SK-N-SH (cell line): ENCODE data around the gene GAPVD1. TPM values are rescaled to one million over a fixed set of nuclear protein-coding genes. Genes with fewer than 3 reads are reported as not detected.

Experiments used
- CTCF ChIA-PET: fragments of 300-600, 350-600 bp; formaldehyde crosslinking; extraction: SDS; loops from one replicate; lab custom pipeline; 2021; lab: Yijun Ruan, JAX
- POLR2A ChIA-PET: fragments of 350-600 bp; sonication (Branson Sonifier 250); formaldehyde crosslinking; extraction: SDS; loops from one replicate; lab custom pipeline; 2020; ENCODE audit warnings: antibody characterized with exemption, inconsistent platforms; lab: Yijun Ruan, JAX
- DNase-seq: peaks from one replicate; pipeline ENCODE4 v3.0.0; 2012
- H2AFZ ChIP-seq: fragments of 200-600 bp; sonication (generic); 2 replicates; pipeline ENCODE4 v1.8.1; 2016; ENCODE audit warnings: antibody characterized with exemption, mild to moderate bottlenecking, low read depth
- H3F3A ChIP-seq: fragments of 200-600 bp; sonication (generic); replicated peaks from 2 replicates; pipeline ENCODE3; 2016; ENCODE audit warnings: antibody characterized with exemption, mild to moderate bottlenecking; ENCODE audit not compliant: insufficient read depth
- H3K27ac ChIP-seq, 2 experiments: fragments of 200-500 bp in 1 of 2; fragments of 200-600 bp in 1 of 2; sonication (Bioruptor generic) in 1 of 2; sonication (generic), shearing (Covaris generic) in 1 of 2; 2 replicates each; pipeline versions ENCODE4 v1.5.1 to v1.6.1; 2014 to 2016; ENCODE audit warnings: low read depth in 2 of 2, inconsistent platforms in 1 of 2, low read length in 1 of 2, mild to moderate bottlenecking in 1 of 2, mixed read lengths in 1 of 2
- H3K27me3 ChIP-seq: fragments of 200-600 bp; sonication (generic), shearing (Covaris generic); 2 replicates; pipeline ENCODE4 v1.6.1; 2016; ENCODE audit warnings: mixed run types; ENCODE audit not compliant: insufficient read depth
- H3K36me3 ChIP-seq, 2 experiments: fragments of 200-500 bp in 1 of 2; fragments of 200-600 bp in 1 of 2; sonication (Bioruptor generic) in 1 of 2; sonication (generic) in 1 of 2; replicated peaks in 1 of 2; 2 replicates each; pipeline versions ENCODE3 to v1.5.1; 2014 to 2016; ENCODE audit warnings: low read length in 1 of 2, mild to moderate bottlenecking in 1 of 2; ENCODE audit not compliant: insufficient read depth in 2 of 2, control insufficient read depth in 1 of 2
- H3K4me1 ChIP-seq, 2 experiments: fragments of 200-500 bp in 1 of 2; fragments of 200-600 bp in 1 of 2; sonication (Bioruptor generic) in 1 of 2; sonication (generic), shearing (Covaris generic) in 1 of 2; 2 replicates each; pipeline versions ENCODE4 v1.5.1 to v1.6.1; 2014 to 2016; ENCODE audit warnings: low read depth in 1 of 2, low read length in 1 of 2, mixed run types in 1 of 2; ENCODE audit not compliant: insufficient read depth in 2 of 2, control insufficient read depth in 1 of 2
- H3K4me2 ChIP-seq: fragments of 200-600 bp; sonication (generic), shearing (Covaris generic); 2 replicates; pipeline ENCODE4 v1.6.1; 2017; ENCODE audit warnings: mixed run types
- H3K4me3 ChIP-seq, 2 experiments: fragments of 200-500 bp in 1 of 2; fragments of 200-600 bp in 1 of 2; sonication (Bioruptor generic) in 1 of 2; sonication (generic), shearing (Covaris generic) in 1 of 2; 2 replicates each; pipeline versions ENCODE4 v1.5.1 to v1.8.1; 2014 to 2016; ENCODE audit warnings: low read depth in 2 of 2, inconsistent platforms in 1 of 2, low read length in 1 of 2, mild to moderate bottlenecking in 1 of 2, mixed read lengths in 1 of 2, moderate library complexity in 1 of 2
- H3K79me2 ChIP-seq: fragments of 200-600 bp; sonication (generic); 2 replicates; pipeline ENCODE4 v1.8.1; 2017; ENCODE audit warnings: mild to moderate bottlenecking; ENCODE audit not compliant: insufficient read depth
- H3K9ac ChIP-seq: fragments of 200-600 bp; sonication (generic); 2 replicates; pipeline ENCODE4 v1.6.1; 2017; ENCODE audit warnings: mixed run types
- H3K9me2 ChIP-seq: fragments of 200-600 bp; sonication (generic); 2 replicates; pipeline ENCODE4 v1.6.1; 2017; ENCODE audit warnings: mixed run types
- H3K9me3 ChIP-seq: fragments of 200-600 bp; sonication (generic); 2 replicates; pipeline ENCODE4 v1.6.1; 2017; ENCODE audit warnings: mixed run types, mild to moderate bottlenecking, moderate library complexity
- H4K20me1 ChIP-seq: fragments of 200-600 bp; sonication (generic); 2 replicates; pipeline ENCODE4 v1.6.1; 2017; ENCODE audit warnings: mild to moderate bottlenecking, mixed run types; ENCODE audit not compliant: insufficient read depth
- CHD2 ChIP-seq: fragments of 150-350 bp; IDR thresholded peaks from 2 replicates; pipeline ENCODE4 v1.6.1; 2018; ENCODE audit warnings: low read length; ENCODE audit not compliant: partially characterized antibody
- EP300 ChIP-seq, 2 experiments: IDR thresholded peaks; 2 replicates each; pipeline versions ENCODE4 v1.4.0 to v1.6.1; 2012; ENCODE audit warnings: borderline replicate concordance in 1 of 2, low read depth in 1 of 2, low read length in 1 of 2
- EZH2phosphoT487 ChIP-seq: fragments of 200-600 bp; sonication (generic); IDR thresholded peaks from 2 replicates; pipeline ENCODE4 v1.6.1; 2017; ENCODE audit warnings: low read depth, mixed run types, mild to moderate bottlenecking, antibody characterized with exemption, moderate library complexity, borderline replicate concordance
- FOSL2 ChIP-seq: IDR thresholded peaks from 2 replicates; pipeline ENCODE4 v1.4.0; 2012; ENCODE audit warnings: low read depth, mild to moderate bottlenecking, moderate library complexity, borderline replicate concordance
- FOXJ3 ChIP-seq: sonication (generic); formaldehyde crosslinking; IDR thresholded peaks from 2 replicates; pipeline ENCODE4 v1.5.1; 2020; ENCODE audit warnings: mild to moderate bottlenecking, missing genetic modification reagents
- GABPA ChIP-seq: IDR thresholded peaks from 2 replicates; pipeline ENCODE4 v1.4.0; 2012; ENCODE audit warnings: low read depth, mild to moderate bottlenecking
- JUND ChIP-seq: IDR thresholded peaks from 2 replicates; pipeline ENCODE4 v1.4.0; 2012
- MXI1 ChIP-seq: IDR thresholded peaks from 2 replicates; pipeline ENCODE4 v1.6.1; 2012; ENCODE audit warnings: mild to moderate bottlenecking, low read depth, low read length, improper control_type of control experiment
- RAD21 ChIP-seq: IDR thresholded peaks from 2 replicates; pipeline ENCODE4 v1.6.1; 2012; ENCODE audit warnings: mild to moderate bottlenecking, low read length
- RCOR1 ChIP-seq: fragments of 150-350 bp; IDR thresholded peaks from 2 replicates; pipeline ENCODE4 v1.6.1; 2017; ENCODE audit warnings: antibody characterized with exemption, low read length
- RFX5 ChIP-seq: IDR thresholded peaks from 2 replicates; pipeline ENCODE4 v1.6.1; 2012; ENCODE audit warnings: mild to moderate bottlenecking, improper control_type of control experiment, low read length
- RXRA ChIP-seq: IDR thresholded peaks from 2 replicates; pipeline ENCODE4 v1.4.0; 2012; ENCODE audit warnings: low read depth, mild to moderate bottlenecking, borderline replicate concordance
- TEAD4 ChIP-seq: IDR thresholded peaks from 2 replicates; pipeline ENCODE4 v1.4.0; 2012; ENCODE audit warnings: mild to moderate bottlenecking, borderline replicate concordance; ENCODE audit not compliant: insufficient read depth
- YY1 ChIP-seq: IDR thresholded peaks from 2 replicates; pipeline ENCODE4 v1.4.0; 2012; ENCODE audit warnings: low read depth, mild to moderate bottlenecking
- WGBS: methylation state at CpG from one replicate; pipeline ENCODE4 v1.1.6; 2017; ENCODE audit warnings: low lambda C conversion rate; 5-methylcytosine and 5-hydroxymethylcytosine counted together
- polyA plus RNA-seq, 3 experiments: library from polyadenylated mRNA; depleted of rRNA; stranded (reverse); fragments of >200 nt; gene quantifications; 2 replicates each; pipeline ENCODE4 v1.2.3, GENCODE V29; 2012
- TF ChIP-seq, protein P1 (sequence below): fragments of 200-600 bp; sonication (generic); IDR thresholded peaks from 2 replicates; pipeline ENCODE4 v1.6.1; 2017; ENCODE audit warnings: antibody characterized with exemption, mild to moderate bottlenecking, moderate library complexity
- TF ChIP-seq, protein P2 (sequence below): IDR thresholded peaks from 2 replicates; pipeline ENCODE4 v1.4.0; 2012; ENCODE audit warnings: low read depth, borderline replicate concordance
- TF ChIP-seq, protein P3 (sequence below): IDR thresholded peaks from 2 replicates; pipeline ENCODE4; 2012
- TF ChIP-seq, protein P4 (sequence below): fragments of 150-350 bp; IDR thresholded peaks from 2 replicates; pipeline ENCODE4 v1.6.1; 2017; ENCODE audit warnings: antibody characterized with exemption, low read length, low read depth, borderline replicate concordance
- TF ChIP-seq, protein P5 (sequence below): fragments of 150-350 bp; IDR thresholded peaks from 2 replicates; pipeline ENCODE4 v1.6.1; 2016; ENCODE audit warnings: mild to moderate bottlenecking, low read depth, low read length
- TF ChIP-seq, protein P6 (sequence below): IDR thresholded peaks from 2 replicates; pipeline ENCODE4 v1.4.0; 2012; ENCODE audit warnings: low read depth

GAPVD1 gene
- polyA plus RNA-seq, 1 of the 3 experiments (the other 2 are of a cell fraction): 10.5 TPM

DNA sequence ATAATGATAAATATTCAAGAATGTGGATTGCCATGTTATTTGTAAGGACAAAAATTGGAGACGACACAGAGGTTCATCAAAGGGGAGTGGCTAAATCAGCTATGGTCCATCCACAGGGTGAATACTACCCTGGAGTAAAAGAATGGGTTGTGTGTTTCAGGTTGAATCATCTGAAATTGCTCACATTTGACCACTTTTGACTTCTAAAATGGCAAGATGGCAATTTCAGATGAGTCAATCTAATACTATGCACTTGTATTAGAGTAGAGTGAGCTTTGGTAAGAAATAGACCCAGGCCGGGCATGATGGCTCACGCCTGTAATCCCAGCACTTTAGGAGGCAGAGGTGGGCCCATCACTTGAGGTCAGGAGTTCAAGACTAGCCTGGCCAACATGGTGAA lies 131.8 kb downstream of the GAPVD1 start:
- ChIA-PET CTCF (no interaction called here), POLR2A (no interaction called here)
- Histone ChIP-seq H3K9me2 (no peaks in the 10 kb centered on the region), H3K27me3 (no peaks in the 10 kb centered on the region), H3F3A (peaks cover 3% of the 10 kb centered on the region), H3K27ac (no peak overlapping the region), H3K9ac (no peak overlapping the region), H3K4me3 (no peak overlapping the region), H3K9me3 (no peaks in the 10 kb centered on the region), H2AFZ (no peak overlapping the region), H3K4me1 (peaks cover 0 to 3% of the 10 kb centered on the region in 2 experiments; a peak in 1 of 4 replicates), H3K79me2 (no peaks in the 10 kb centered on the region), H3K4me2 (no peak overlapping the region), H3K36me3 (no peaks in the 10 kb centered on the region), H4K20me1 (no peaks in the 10 kb centered on the region)
- DNase-seq: no peak
- whole genome bisulfite sequencing: 64% methylated on average over 3 of the region's 3 CpGs
- TF ChIP-seq YY1 (no peak), FOSL2 (peak; percentile 66; the same call in 1 of the 2 replicates), RAD21 (no peak), MXI1 (no peak), JUND (peak; percentile 36; the same call in 1 of the 2 replicates), CHD2 (no peak), TEAD4 (no peak), FOXJ3 (CRISPR knock-in tag) (no peak)
- TF ChIP-seq, protein P1, sequence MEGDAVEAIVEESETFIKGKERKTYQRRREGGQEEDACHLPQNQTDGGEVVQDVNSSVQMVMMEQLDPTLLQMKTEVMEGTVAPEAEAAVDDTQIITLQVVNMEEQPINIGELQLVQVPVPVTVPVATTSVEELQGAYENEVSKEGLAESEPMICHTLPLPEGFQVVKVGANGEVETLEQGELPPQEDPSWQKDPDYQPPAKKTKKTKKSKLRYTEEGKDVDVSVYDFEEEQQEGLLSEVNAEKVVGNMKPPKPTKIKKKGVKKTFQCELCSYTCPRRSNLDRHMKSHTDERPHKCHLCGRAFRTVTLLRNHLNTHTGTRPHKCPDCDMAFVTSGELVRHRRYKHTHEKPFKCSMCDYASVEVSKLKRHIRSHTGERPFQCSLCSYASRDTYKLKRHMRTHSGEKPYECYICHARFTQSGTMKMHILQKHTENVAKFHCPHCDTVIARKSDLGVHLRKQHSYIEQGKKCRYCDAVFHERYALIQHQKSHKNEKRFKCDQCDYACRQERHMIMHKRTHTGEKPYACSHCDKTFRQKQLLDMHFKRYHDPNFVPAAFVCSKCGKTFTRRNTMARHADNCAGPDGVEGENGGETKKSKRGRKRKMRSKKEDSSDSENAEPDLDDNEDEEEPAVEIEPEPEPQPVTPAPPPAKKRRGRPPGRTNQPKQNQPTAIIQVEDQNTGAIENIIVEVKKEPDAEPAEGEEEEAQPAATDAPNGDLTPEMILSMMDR: no peak
- TF ChIP-seq, protein P2, sequence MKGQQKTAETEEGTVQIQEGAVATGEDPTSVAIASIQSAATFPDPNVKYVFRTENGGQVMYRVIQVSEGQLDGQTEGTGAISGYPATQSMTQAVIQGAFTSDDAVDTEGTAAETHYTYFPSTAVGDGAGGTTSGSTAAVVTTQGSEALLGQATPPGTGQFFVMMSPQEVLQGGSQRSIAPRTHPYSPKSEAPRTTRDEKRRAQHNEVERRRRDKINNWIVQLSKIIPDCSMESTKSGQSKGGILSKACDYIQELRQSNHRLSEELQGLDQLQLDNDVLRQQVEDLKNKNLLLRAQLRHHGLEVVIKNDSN: no peak
- TF ChIP-seq, protein P3, sequence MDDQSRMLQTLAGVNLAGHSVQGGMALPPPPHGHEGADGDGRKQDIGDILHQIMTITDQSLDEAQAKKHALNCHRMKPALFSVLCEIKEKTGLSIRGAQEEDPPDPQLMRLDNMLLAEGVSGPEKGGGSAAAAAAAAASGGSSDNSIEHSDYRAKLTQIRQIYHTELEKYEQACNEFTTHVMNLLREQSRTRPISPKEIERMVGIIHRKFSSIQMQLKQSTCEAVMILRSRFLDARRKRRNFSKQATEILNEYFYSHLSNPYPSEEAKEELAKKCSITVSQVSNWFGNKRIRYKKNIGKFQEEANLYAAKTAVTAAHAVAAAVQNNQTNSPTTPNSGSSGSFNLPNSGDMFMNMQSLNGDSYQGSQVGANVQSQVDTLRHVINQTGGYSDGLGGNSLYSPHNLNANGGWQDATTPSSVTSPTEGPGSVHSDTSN: peak; percentile 35; the same call in 1 of the 2 replicates
- TF ChIP-seq, protein P4, sequence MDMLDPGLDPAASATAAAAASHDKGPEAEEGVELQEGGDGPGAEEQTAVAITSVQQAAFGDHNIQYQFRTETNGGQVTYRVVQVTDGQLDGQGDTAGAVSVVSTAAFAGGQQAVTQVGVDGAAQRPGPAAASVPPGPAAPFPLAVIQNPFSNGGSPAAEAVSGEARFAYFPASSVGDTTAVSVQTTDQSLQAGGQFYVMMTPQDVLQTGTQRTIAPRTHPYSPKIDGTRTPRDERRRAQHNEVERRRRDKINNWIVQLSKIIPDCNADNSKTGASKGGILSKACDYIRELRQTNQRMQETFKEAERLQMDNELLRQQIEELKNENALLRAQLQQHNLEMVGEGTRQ: no peak

DNA sequence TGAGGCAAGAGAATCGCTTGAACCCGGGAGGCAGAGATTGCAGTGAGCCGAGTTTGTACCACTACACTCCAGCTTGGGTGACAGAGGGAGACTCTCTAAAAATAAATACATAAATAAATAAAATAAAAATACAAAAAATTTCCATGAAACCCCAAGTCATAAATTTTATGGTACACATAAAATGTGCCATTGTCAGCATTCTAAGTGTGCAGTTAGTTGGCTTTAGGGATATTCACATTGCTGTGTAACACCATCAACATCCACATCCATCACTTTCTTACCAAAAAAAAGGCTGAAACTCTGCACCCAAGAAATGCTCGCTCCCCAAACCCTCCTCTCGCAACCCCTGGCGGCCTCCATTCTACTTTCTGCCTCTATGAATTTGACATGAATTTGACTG lies 135.2 kb downstream of the GAPVD1 start:
- ChIA-PET POLR2A (no interaction called here), CTCF (interaction anchor here (1.0 kb wide), 1 partner anchor 11 kb away, joined by 3 read pairs; no protein-coding TSS in a partner anchor)
- Histone ChIP-seq H3K9me3 (no peaks in the 10 kb centered on the region), H3K27ac (no peak overlapping the region), H3K4me2 (no peak overlapping the region), H3K4me3 (no peak overlapping the region), H3K79me2 (no peaks in the 10 kb centered on the region), H2AFZ (no peak overlapping the region), H3K9me2 (no peaks in the 10 kb centered on the region), H3K4me1 (peaks cover 0 to 3% of the 10 kb centered on the region in 2 experiments; a peak in 1 of 4 replicates), H3K36me3 (no peaks in the 10 kb centered on the region), H3K27me3 (no peaks in the 10 kb centered on the region), H3K9ac (no peak overlapping the region), H3F3A (peaks cover 3% of the 10 kb centered on the region), H4K20me1 (no peaks in the 10 kb centered on the region)
- DNase-seq: no peak
- WGBS: 97% methylated on average over 6 of the region's 6 CpGs
- TF ChIP-seq RCOR1 (no peak), EP300 (IDR thresholded peaks at IDR 0.05; ENCODE audit: borderline replicate concordance in 1 of 2, low read depth in 1 of 2, low read length in 1 of 2) (no peak), JUND (no peak), GABPA (no peak), RFX5 (no peak), RXRA (no peak), EZH2phosphoT487 (no peak)
- TF ChIP-seq, protein P5, sequence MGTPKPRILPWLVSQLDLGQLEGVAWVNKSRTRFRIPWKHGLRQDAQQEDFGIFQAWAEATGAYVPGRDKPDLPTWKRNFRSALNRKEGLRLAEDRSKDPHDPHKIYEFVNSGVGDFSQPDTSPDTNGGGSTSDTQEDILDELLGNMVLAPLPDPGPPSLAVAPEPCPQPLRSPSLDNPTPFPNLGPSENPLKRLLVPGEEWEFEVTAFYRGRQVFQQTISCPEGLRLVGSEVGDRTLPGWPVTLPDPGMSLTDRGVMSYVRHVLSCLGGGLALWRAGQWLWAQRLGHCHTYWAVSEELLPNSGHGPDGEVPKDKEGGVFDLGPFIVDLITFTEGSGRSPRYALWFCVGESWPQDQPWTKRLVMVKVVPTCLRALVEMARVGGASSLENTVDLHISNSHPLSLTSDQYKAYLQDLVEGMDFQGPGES: no peak
- TF ChIP-seq, protein P6, sequence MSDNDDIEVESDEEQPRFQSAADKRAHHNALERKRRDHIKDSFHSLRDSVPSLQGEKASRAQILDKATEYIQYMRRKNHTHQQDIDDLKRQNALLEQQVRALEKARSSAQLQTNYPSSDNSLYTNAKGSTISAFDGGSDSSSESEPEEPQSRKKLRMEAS: no peak
- TF ChIP-seq, protein P2: no peak
